SK-N-SH treated with all-trans-retinoic acid at 6 μM for 48 hours (cell line): ENCODE results near the gene CCT6A.

ENCODE experiments used
- ARNTL ChIP-seq: fragments of 450-650 bp; formaldehyde crosslinking; IDR thresholded peaks from 2 replicates; pipeline ENCODE4 v1.5.0; 2020; ENCODE audit warnings: low read depth, mild to moderate bottlenecking, moderate library complexity, borderline replicate concordance
- BACH2 ChIP-seq: fragments of 250-450 bp; sonication (Bioruptor Pico); IDR thresholded peaks from 2 replicates; pipeline ENCODE4 v1.9.0; 2021; ENCODE audit warnings: mild to moderate bottlenecking, borderline replicate concordance
- OSR1 ChIP-seq: fragments of 250-450 bp; sonication (Bioruptor Pico); IDR thresholded peaks from 2 replicates; pipeline ENCODE4 v1.8.0; 2022; ENCODE audit warnings: moderate library complexity, mild to moderate bottlenecking, inconsistent platforms
- RARB ChIP-seq: fragments of 250-450 bp; sonication (Bioruptor Pico); IDR thresholded peaks from 2 replicates; pipeline ENCODE4 v1.8.0; 2021; ENCODE audit warnings: mild to moderate bottlenecking, moderate library complexity
- ZFP3 ChIP-seq: fragments of 250-450 bp; sonication (Bioruptor Pico); IDR thresholded peaks from 2 replicates; pipeline ENCODE4 v1.5.0; 2020; ENCODE audit warnings: mild to moderate bottlenecking, moderate library complexity
- ZFP30 ChIP-seq: fragments of 450-650 bp; formaldehyde crosslinking; IDR thresholded peaks from 2 replicates; pipeline ENCODE4 v1.5.0; 2022; ENCODE audit warnings: mild to moderate bottlenecking, moderate library complexity
- TF ChIP-seq, protein P1 (sequence below): fragments of 250-450 bp; sonication (Bioruptor Pico); IDR thresholded peaks from 2 replicates; pipeline ENCODE4 v1.8.0; 2020; ENCODE audit warnings: mild to moderate bottlenecking, moderate library complexity, borderline replicate concordance
- TF ChIP-seq, protein P2 (sequence below): fragments of 250-450 bp; sonication (Bioruptor Pico); IDR thresholded peaks from 2 replicates; pipeline ENCODE4 v1.5.1; 2021; ENCODE audit warnings: mild to moderate bottlenecking, moderate library complexity

DNA sequence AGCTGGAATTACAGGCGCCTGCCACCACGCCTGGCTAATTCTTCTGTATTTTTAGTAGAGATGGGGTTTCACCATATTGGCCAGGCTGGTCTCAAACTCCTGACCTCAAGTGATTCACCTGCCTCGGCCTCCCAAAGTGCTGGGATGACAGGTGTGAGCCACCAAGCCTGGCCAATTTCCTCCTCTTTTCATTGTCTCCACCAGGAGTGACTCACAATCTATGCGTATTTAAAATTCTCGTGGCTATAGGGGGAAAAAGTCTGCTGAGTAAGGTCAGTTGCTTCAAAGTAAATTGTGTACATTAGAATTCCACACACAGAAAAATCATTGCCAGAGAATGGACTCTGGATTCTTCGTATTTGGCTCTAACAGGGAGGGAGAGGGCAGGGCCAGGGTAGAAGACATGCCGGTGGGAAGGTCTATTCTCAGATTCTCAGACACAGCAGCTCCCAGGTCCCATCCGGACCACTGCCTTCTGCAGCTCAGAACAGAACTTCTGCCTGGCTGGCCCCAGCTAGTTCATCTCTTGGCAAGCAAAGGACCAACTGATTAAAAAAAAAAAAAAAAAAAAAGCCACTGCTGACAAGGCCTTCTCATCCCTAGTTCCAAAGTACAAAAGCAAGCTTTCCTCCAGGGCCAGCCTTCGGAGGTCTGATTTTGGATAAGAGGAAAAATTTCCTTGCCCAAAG is 22.5 kb upstream of the CCT6A start:
- TF ChIP-seq, protein P1, sequence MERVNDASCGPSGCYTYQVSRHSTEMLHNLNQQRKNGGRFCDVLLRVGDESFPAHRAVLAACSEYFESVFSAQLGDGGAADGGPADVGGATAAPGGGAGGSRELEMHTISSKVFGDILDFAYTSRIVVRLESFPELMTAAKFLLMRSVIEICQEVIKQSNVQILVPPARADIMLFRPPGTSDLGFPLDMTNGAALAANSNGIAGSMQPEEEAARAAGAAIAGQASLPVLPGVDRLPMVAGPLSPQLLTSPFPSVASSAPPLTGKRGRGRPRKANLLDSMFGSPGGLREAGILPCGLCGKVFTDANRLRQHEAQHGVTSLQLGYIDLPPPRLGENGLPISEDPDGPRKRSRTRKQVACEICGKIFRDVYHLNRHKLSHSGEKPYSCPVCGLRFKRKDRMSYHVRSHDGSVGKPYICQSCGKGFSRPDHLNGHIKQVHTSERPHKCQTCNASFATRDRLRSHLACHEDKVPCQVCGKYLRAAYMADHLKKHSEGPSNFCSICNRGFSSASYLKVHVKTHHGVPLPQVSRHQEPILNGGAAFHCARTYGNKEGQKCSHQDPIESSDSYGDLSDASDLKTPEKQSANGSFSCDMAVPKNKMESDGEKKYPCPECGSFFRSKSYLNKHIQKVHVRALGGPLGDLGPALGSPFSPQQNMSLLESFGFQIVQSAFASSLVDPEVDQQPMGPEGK (CRISPR knock-in tag): no peak
- TF ChIP-seq, protein P2, sequence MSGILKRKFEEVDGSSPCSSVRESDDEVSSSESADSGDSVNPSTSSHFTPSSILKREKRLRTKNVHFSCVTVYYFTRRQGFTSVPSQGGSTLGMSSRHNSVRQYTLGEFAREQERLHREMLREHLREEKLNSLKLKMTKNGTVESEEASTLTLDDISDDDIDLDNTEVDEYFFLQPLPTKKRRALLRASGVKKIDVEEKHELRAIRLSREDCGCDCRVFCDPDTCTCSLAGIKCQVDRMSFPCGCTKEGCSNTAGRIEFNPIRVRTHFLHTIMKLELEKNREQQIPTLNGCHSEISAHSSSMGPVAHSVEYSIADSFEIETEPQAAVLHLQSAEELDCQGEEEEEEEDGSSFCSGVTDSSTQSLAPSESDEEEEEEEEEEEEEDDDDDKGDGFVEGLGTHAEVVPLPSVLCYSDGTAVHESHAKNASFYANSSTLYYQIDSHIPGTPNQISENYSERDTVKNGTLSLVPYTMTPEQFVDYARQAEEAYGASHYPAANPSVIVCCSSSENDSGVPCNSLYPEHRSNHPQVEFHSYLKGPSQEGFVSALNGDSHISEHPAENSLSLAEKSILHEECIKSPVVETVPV: no peak
- no peak for TF ChIP-seq ARNTL (CRISPR knock-in tag)
- TF ChIP-seq OSR1 (CRISPR knock-in tag): no peak
- no peak for TF ChIP-seq ZFP30 (CRISPR knock-in tag)
- no peak for TF ChIP-seq ZFP3 (CRISPR knock-in tag)
- TF ChIP-seq BACH2 (CRISPR knock-in tag): no peak
- TF ChIP-seq RARB (CRISPR knock-in tag): no peak
